H9 (cell line): ENCODE data around the gene VANGL2. TPM values are rescaled to one million over a fixed set of nuclear protein-coding genes. Genes with fewer than 3 reads are reported as not detected.

Source experiments
- DNase-seq: peaks from one replicate; pipeline ENCODE4 v3.0.0-alpha.2; 2017
- H2AFZ ChIP-seq: one replicate; pipeline ENCODE4 v1.6.1; 2013; ENCODE audit warnings: mild to moderate bottlenecking, low read length, control low read depth, moderate library complexity
- H2AK5ac ChIP-seq: 2 replicates; pipeline ENCODE4 v1.6.1; 2013; ENCODE audit warnings: low read length, control low read depth, mixed read lengths; ENCODE audit not compliant: insufficient read length
- H2BK120ac ChIP-seq: one replicate; pipeline ENCODE4 v1.6.1; 2013; ENCODE audit warnings: low read depth, mild to moderate bottlenecking, low read length, control low read depth, inconsistent platforms; ENCODE audit not compliant: poor library complexity, severe bottlenecking
- H2BK12ac ChIP-seq: 2 replicates; pipeline ENCODE4 v1.6.1; 2013; ENCODE audit warnings: low read length, control low read depth, mixed read lengths, low read depth; ENCODE audit not compliant: insufficient read length
- H2BK15ac ChIP-seq: 2 replicates; pipeline ENCODE4 v1.6.1; 2013; ENCODE audit warnings: low read depth, low read length, control low read depth
- H2BK20ac ChIP-seq: one replicate; pipeline ENCODE4 v1.6.1; 2013; ENCODE audit warnings: low read depth, mild to moderate bottlenecking, low read length, control low read depth, inconsistent platforms; ENCODE audit not compliant: poor library complexity, severe bottlenecking
- H2BK5ac ChIP-seq: 2 replicates; pipeline ENCODE4 v1.6.1; 2013; ENCODE audit warnings: low read length, control low read depth, mixed read lengths; ENCODE audit not compliant: insufficient read length
- H3K14ac ChIP-seq: 2 replicates; pipeline ENCODE4 v1.6.1; 2013; ENCODE audit warnings: low read length, control low read depth; ENCODE audit not compliant: insufficient read depth
- H3K18ac ChIP-seq: 2 replicates; pipeline ENCODE4 v1.6.1; 2013; ENCODE audit warnings: low read depth, mild to moderate bottlenecking, mixed read lengths, low read length, control low read depth; ENCODE audit not compliant: insufficient read length
- H3K23ac ChIP-seq: 2 replicates; pipeline ENCODE4 v1.6.1; 2013; ENCODE audit warnings: low read length, control low read depth, mixed read lengths, low read depth; ENCODE audit not compliant: insufficient read length
- H3K23me2 ChIP-seq: 2 replicates; pipeline ENCODE4 v1.6.1; 2013; ENCODE audit warnings: low read depth, mild to moderate bottlenecking, mixed read lengths, low read length, control low read depth; ENCODE audit not compliant: insufficient read length, poor library complexity, severe bottlenecking
- H3K27ac ChIP-seq: 2 replicates; pipeline ENCODE4 v1.5.1; 2013; ENCODE audit warnings: low read length, control low read depth, mixed read lengths, low read depth; ENCODE audit not compliant: insufficient read length
- H3K27me3 ChIP-seq: 2 replicates; pipeline ENCODE4 v1.6.1; 2013; ENCODE audit warnings: low read length, control low read depth, inconsistent platforms; ENCODE audit not compliant: insufficient read depth
- H3K4ac ChIP-seq: 2 replicates; pipeline ENCODE4 v1.6.1; 2013; ENCODE audit warnings: low read depth, mild to moderate bottlenecking, control low read depth, inconsistent platforms, low read length, moderate library complexity
- H3K4me1 ChIP-seq: 2 replicates; pipeline ENCODE4 v1.6.1; 2013; ENCODE audit warnings: low read length, control low read depth, inconsistent platforms; ENCODE audit not compliant: insufficient read depth
- H3K4me2 ChIP-seq: 2 replicates; pipeline ENCODE4 v1.6.1; 2013; ENCODE audit warnings: low read length, control low read depth, mixed read lengths; ENCODE audit not compliant: insufficient read length, insufficient read depth
- H3K56ac ChIP-seq: 2 replicates; pipeline ENCODE4 v1.6.1; 2013; ENCODE audit warnings: low read depth, mild to moderate bottlenecking, mixed read lengths, low read length, control low read depth; ENCODE audit not compliant: insufficient read length
- H3K79me1 ChIP-seq: 2 replicates; pipeline ENCODE4 v1.6.1; 2013; ENCODE audit warnings: low read depth, mild to moderate bottlenecking, moderate library complexity, low read length, control low read depth, inconsistent platforms; ENCODE audit not compliant: insufficient read depth, poor library complexity, severe bottlenecking
- H3K79me2 ChIP-seq: 2 replicates; pipeline ENCODE4 v1.6.1; 2013; ENCODE audit warnings: low read length, control low read depth, inconsistent platforms; ENCODE audit not compliant: insufficient read depth
- H3K9ac ChIP-seq: 2 replicates; pipeline ENCODE4 v1.6.1; 2013; ENCODE audit warnings: low read length, control low read depth, mixed read lengths; ENCODE audit not compliant: insufficient read length; ENCODE audit errors: extremely low read depth
- H3K9me3 ChIP-seq: one replicate; pipeline ENCODE4 v1.6.1; 2013; ENCODE audit warnings: low read depth, low read length, inconsistent platforms; ENCODE audit not compliant: control insufficient read depth
- H3T11ph ChIP-seq: one replicate; pipeline ENCODE4 v1.6.1; 2013; ENCODE audit warnings: mild to moderate bottlenecking, low read length, control low read depth, inconsistent platforms
- H4K20me1 ChIP-seq: one replicate; pipeline ENCODE4 v1.6.1; 2013; ENCODE audit not compliant: control insufficient read depth, insufficient read length, insufficient read depth
- H4K5ac ChIP-seq: 2 replicates; pipeline ENCODE4 v1.6.1; 2013; ENCODE audit warnings: low read depth, mild to moderate bottlenecking, mixed read lengths, low read length, control low read depth; ENCODE audit not compliant: insufficient read length
- H4K8ac ChIP-seq: replicated peaks from 2 replicates; pipeline ENCODE4 v1.6.1; 2013; ENCODE audit warnings: low read length, control low read depth, mixed read lengths, low read depth; ENCODE audit not compliant: insufficient read length
- H4K91ac ChIP-seq: 2 replicates; pipeline ENCODE4 v1.6.1; 2013; ENCODE audit warnings: low read depth, mild to moderate bottlenecking, moderate library complexity, mixed read lengths, low read length, control low read depth; ENCODE audit not compliant: insufficient read length
- H3K27ac Mint-ChIP-seq, 3 experiments: 2 replicates in 2 of 3; 3 replicates in 1 of 3; pipeline ENCODE4 v1.8.0; 2020 to 2021; ENCODE audit warnings: mixed read lengths in 3 of 3, mild to moderate bottlenecking in 1 of 3, moderate library complexity in 1 of 3
- H3K27me3 Mint-ChIP-seq: 2 replicates; pipeline ENCODE4 v1.8.0; 2021; ENCODE audit warnings: low read depth, mild to moderate bottlenecking, moderate library complexity, mixed read lengths
- H3K36me3 Mint-ChIP-seq, 3 experiments: 2 replicates in 2 of 3; 3 replicates in 1 of 3; pipeline ENCODE4 v1.8.0; 2020 to 2021; ENCODE audit warnings: low read depth in 3 of 3, mixed read lengths in 3 of 3; ENCODE audit not compliant: insufficient read depth in 1 of 3
- H3K4me1 Mint-ChIP-seq, 2 experiments: 2 replicates each; pipeline ENCODE4 v1.8.0; 2020; ENCODE audit warnings: mixed read lengths in 2 of 2
- H3K4me3 Mint-ChIP-seq, 2 experiments: 2 replicates in 1 of 2; 3 replicates in 1 of 2; pipeline ENCODE4 v1.8.0; 2020 to 2021; ENCODE audit warnings: mild to moderate bottlenecking in 2 of 2, mixed read lengths in 2 of 2, moderate library complexity in 1 of 2
- H3K9me3 Mint-ChIP-seq, 2 experiments: 2 replicates in 1 of 2; 3 replicates in 1 of 2; pipeline ENCODE4 v1.8.0; 2020; ENCODE audit warnings: mild to moderate bottlenecking in 2 of 2, mixed read lengths in 2 of 2, moderate library complexity in 1 of 2
- CTCF ChIP-seq: fragments of 200-600 bp; sonication (generic); conservative IDR thresholded peaks from 3 replicates; pipeline ENCODE4 v1.8.0; 2021; ENCODE audit warnings: antibody characterized with exemption, mild to moderate bottlenecking
- WGBS: extraction: QIAGEN DNeasy Blood & Tissue Kit; methylation state at CpG from one replicate; pipeline ENCODE4 v1.1.7; 2013; ENCODE audit warnings: missing lambda C conversion rate, low lambda C conversion rate, mixed read lengths; ENCODE audit not compliant: insufficient read length; ENCODE audit errors: extremely low coverage; 5-methylcytosine and 5-hydroxymethylcytosine counted together
- total RNA-seq: library from RNA; stranded (reverse); gene quantifications from 2 replicates; pipeline ENCODE4 v1.2.1, GENCODE V29; 2021

The VANGL2 gene
- total RNA-seq, 1 experiment from 2014 or later: 58.5 TPM

GRCh38 chr1:160429702-160430535, 29.6 kb downstream of the VANGL2 start:
- Histone ChIP-seq H3K27ac (no peak overlapping the region), H4K8ac (no peak overlapping the region), H3K4me2 (no peak overlapping the region), H4K20me1 (no peaks in the 10 kb centered on the region), H3T11ph (no peak overlapping the region), H4K91ac (no peak overlapping the region), H2BK120ac (no peak overlapping the region), H3K27me3 (no peaks in the 10 kb centered on the region), H2AK5ac (no peak overlapping the region), H3K79me1 (no peaks in the 10 kb centered on the region), H3K23ac (no peak overlapping the region), H3K9me3 (no peaks in the 10 kb centered on the region), H4K5ac (no peak overlapping the region), H3K14ac (no peak overlapping the region), H2AFZ (no peak overlapping the region), H3K23me2 (no peaks in the 10 kb centered on the region), H3K18ac (no peak overlapping the region), H3K79me2 (no peaks in the 10 kb centered on the region), H2BK20ac (no peak overlapping the region), H2BK5ac (no peak overlapping the region), H2BK15ac (no peak overlapping the region), H3K4me1 (no peaks in the 10 kb centered on the region), H2BK12ac (no peak overlapping the region), H3K9ac (no peak overlapping the region), H3K4ac (no peak overlapping the region), H3K56ac (no peak overlapping the region)
- DNase-seq: no peak
- Mint-ChIP-seq H3K9me3 (no peaks in the 10 kb centered on the region), H3K27me3 (no peaks in the 10 kb centered on the region; the same call in 1 of the 2 replicates), H3K4me1 (peaks cover 0 to 11% of the 10 kb centered on the region in 2 experiments; a peak in 3 of 4 replicates), H3K27ac (no peak overlapping the region), H3K36me3 (peaks cover 12 to 31% (median 29%) of the 10 kb centered on the region in 3 experiments; a peak in 6 of 7 replicates), H3K4me3 (no peak overlapping the region)
- WGBS: no CpG with 5 or more reads among the region's 2 CpGs
- no peak for TF ChIP-seq CTCF
